Measurements from ENCODE around the gene HECTD4. TPM values are rescaled to one million over a fixed set of nuclear protein-coding genes. Genes with fewer than 3 reads are reported as not detected.

Gene HECTD4
- total RNA-seq, 1 donor from 2014 or later: 62.1 TPM

- no peaks in the 10 kb centered on the region for H3K9me3 Mint-ChIP-seq
- no peak overlapping the region for H3K27ac Mint-ChIP-seq
- peaks cover 26% of the 10 kb centered on the region for H3K36me3 Mint-ChIP-seq
- no peaks in the 10 kb centered on the region for H3K4me1 Mint-ChIP-seq (ENCODE audit: unreplicated experiment)
- no peaks in the 10 kb centered on the region for H3K27me3 Mint-ChIP-seq
- no peak overlapping the region for H3K4me3 Mint-ChIP-seq
- DNase-seq (ENCODE audit: extremely low spot score, unreplicated experiment): no peak
- TF ChIP-seq CTCF (conservative IDR thresholded peaks at IDR 0.05): no peak
These were observed 143.8 kb downstream of the HECTD4 start for GRCh38 chr12:112238441-112238840.

- Mint-ChIP-seq H3K4me3 (no peak overlapping the region), H3K27ac (no peak overlapping the region), H3K36me3 (peaks cover 23% of the 10 kb centered on the region), H3K9me3 (no peaks in the 10 kb centered on the region), H3K4me1 (ENCODE audit: unreplicated experiment) (no peaks in the 10 kb centered on the region), H3K27me3 (no peaks in the 10 kb centered on the region)
- DNase-seq (ENCODE audit: extremely low spot score, unreplicated experiment): no peak
- no peak for TF ChIP-seq CTCF (conservative IDR thresholded peaks at IDR 0.05)
These were observed 145.4 kb downstream of the HECTD4 start for GRCh38 chr12:112236786-112237185.

- no peak for TF ChIP-seq CTCF (conservative IDR thresholded peaks at IDR 0.05)
- DNase-seq (ENCODE audit: extremely low spot score, unreplicated experiment): no peak
- H3K4me3 Mint-ChIP-seq: no peak overlapping the region
- H3K4me1 Mint-ChIP-seq (ENCODE audit: unreplicated experiment): no peaks in the 10 kb centered on the region
- no peak overlapping the region for H3K27ac Mint-ChIP-seq
- H3K9me3 Mint-ChIP-seq: no peaks in the 10 kb centered on the region
- H3K27me3 Mint-ChIP-seq: no peaks in the 10 kb centered on the region
- H3K36me3 Mint-ChIP-seq: peaks cover 21% of the 10 kb centered on the region
These were observed 145.8 kb downstream of the HECTD4 start for GRCh38 chr12:112236386-112236785.

GRCh38 chr12:112234303-112234702, 147.9 kb downstream of the HECTD4 start:
- Mint-ChIP-seq H3K36me3 (peaks cover 33% of the 10 kb centered on the region), H3K9me3 (no peaks in the 10 kb centered on the region)

GRCh38 chr12:112233242-112233641, 149.0 kb downstream of the HECTD4 start:
- no peaks in the 10 kb centered on the region for H3K4me1 Mint-ChIP-seq (ENCODE audit: unreplicated experiment)
- no peak for DNase-seq (ENCODE audit: extremely low spot score, unreplicated experiment)
- no peaks in the 10 kb centered on the region for H3K27me3 Mint-ChIP-seq
- no peaks in the 10 kb centered on the region for H3K9me3 Mint-ChIP-seq
- H3K4me3 Mint-ChIP-seq: no peak overlapping the region
- no peak for TF ChIP-seq CTCF (conservative IDR thresholded peaks at IDR 0.05)
- H3K27ac Mint-ChIP-seq: no peak overlapping the region
- H3K36me3 Mint-ChIP-seq: peaks cover 36% of the 10 kb centered on the region

More at GRCh38 chr12:112234303-112234702, 147.9 kb downstream of the HECTD4 start:
- no peak for TF ChIP-seq CTCF (conservative IDR thresholded peaks at IDR 0.05)
- H3K27me3 Mint-ChIP-seq: no peaks in the 10 kb centered on the region
- H3K4me1 Mint-ChIP-seq (ENCODE audit: unreplicated experiment): no peaks in the 10 kb centered on the region
- DNase-seq (ENCODE audit: extremely low spot score, unreplicated experiment): no peak
- H3K27ac Mint-ChIP-seq: no peak overlapping the region
- no peak overlapping the region for H3K4me3 Mint-ChIP-seq

- no peak for DNase-seq (ENCODE audit: extremely low spot score, unreplicated experiment)
- TF ChIP-seq CTCF (conservative IDR thresholded peaks at IDR 0.05): no peak
- Mint-ChIP-seq H3K4me3 (no peak overlapping the region), H3K27ac (no peak overlapping the region), H3K27me3 (no peaks in the 10 kb centered on the region), H3K9me3 (no peaks in the 10 kb centered on the region), H3K36me3 (peaks cover 25% of the 10 kb centered on the region), H3K4me1 (ENCODE audit: unreplicated experiment) (no peaks in the 10 kb centered on the region)
These were observed 152.1 kb downstream of the HECTD4 start for GRCh38 chr12:112230136-112230535.
